ENCODE data around the gene CSMD2.

Gene CSMD2

DNA sequence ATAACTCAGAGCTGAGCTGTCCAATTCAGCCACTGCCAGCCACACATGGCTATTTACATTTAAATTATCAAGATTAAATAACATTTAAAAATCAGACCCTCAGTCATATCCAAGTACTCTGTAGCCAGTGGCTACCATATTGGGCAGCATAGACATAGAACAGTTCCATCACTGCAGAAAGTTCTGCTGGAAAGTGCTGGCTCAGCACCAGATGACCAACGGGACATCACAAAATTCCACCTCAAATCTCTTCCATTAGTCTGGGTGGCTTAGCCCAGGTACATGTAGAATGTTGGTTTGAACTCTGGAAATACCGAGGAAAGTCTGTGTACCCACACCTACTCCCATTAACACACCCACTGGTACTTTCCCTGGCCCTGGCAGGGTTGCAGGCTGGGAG lies 563.3 kb downstream of the CSMD2 start:
- no peak for DNase-seq (ENCODE audit: low read depth)

DNA sequence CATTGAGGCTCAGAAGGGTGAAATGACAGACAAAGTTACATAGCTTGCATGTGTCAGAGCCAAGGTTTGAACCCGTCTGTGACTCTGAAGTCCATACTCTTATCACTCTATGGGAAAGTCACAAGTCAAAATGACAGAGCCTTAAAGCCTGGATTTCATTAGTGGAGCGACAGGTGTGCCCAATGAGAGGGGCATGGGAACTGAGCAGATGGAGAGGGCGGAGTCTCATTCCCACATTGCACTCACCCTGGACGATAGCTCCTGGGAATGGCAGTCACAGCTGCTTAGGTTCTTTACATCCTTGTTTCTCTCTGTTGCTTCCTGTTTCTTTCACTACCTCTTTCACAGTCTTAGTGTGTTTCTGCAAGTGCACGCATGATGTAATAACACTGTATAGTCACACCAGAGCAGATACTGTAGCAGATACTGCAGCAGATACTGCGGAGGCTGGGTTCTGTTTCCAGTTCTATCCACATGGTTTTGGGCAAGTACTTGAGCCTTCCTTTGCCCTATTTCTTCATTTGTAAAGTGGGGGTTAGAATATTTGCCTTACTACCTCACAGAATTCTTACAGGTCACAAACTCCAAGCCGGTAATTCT lies 565.4 kb downstream of the CSMD2 start:
- DNase-seq (ENCODE audit: low read depth) = no peak

DNA sequence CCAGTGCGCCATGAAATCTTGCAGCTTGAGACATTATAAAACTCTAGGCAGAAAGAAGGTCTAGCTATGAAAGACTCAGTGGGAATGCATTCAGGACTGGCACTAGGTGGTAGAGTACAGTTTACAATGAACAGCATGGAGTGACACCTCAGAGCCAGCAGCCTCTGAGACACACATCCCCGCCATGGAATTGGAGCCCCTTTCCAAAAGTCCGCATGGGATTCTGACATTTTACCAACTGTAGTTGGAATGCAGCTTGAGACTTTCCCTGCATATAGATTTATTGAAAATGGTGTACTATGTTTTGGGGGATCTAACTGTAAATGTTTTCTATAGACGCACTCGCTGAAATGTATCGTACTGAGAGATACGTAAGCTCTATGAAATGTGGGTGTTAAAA lies 576.3 kb downstream of the CSMD2 start:
- DNase-seq (ENCODE audit: low read depth) = no peak

DNA sequence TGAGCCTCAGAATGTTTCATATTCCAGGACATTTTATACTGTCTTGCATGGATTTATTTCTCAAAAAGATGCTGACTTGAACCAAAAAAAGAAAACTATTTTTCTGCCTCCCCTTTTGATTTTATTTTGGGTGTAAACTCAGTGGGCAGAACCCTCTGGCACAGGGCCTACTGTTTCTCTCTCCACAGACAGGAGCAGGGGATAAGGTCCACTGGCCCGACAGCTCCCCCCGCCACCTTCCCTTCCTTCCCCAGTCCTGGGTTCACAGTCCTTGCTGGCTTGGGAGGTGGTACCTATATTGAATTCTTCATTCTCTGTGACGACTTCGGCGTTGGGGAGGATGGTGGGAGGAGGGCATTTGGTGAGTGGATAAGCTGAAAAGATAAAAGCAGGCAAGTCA lies 578.2 kb downstream of the CSMD2 start:
- no peak for DNase-seq (ENCODE audit: low read depth)

DNA sequence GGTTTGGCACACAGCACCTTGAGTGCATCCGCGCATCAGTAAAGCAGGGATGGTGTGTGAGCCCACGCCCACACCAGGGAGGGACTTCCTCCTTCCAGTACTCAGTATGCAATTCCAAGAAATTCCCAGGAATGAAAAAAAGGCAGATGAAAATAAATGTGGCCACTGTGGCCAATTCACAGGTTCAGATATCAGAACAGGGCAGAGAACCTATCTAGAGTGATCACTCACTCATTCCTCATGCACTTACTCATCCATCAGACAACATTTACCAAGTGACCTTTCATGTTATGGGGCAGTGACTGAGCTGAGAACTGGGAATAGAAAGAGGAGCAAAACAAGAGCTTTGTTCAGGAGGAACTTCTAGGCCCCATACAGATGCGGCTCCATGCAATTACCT lies 578.9 kb downstream of the CSMD2 start:
- no peak for DNase-seq (ENCODE audit: low read depth)

DNA sequence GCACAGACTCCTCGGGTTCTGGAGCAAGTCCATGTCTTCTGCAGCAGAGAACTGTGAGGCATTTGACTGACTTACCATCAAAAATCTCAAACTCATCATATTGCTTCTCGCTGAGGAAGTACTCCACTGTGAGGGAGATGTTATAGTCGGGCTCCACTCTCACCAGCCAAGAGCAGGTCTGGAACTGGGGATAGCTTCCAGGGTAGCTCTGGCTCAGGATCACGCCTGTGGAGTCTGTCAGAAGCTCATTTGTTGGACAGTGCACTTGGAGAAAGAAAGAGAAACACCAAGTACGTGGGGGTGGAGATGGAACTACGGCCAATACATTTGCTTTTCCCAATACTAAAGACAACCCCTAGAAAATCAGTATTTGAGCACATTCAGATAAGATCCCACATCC lies 581.5 kb downstream of the CSMD2 start:
- DNase-seq (ENCODE audit: low read depth) = no peak

DNA sequence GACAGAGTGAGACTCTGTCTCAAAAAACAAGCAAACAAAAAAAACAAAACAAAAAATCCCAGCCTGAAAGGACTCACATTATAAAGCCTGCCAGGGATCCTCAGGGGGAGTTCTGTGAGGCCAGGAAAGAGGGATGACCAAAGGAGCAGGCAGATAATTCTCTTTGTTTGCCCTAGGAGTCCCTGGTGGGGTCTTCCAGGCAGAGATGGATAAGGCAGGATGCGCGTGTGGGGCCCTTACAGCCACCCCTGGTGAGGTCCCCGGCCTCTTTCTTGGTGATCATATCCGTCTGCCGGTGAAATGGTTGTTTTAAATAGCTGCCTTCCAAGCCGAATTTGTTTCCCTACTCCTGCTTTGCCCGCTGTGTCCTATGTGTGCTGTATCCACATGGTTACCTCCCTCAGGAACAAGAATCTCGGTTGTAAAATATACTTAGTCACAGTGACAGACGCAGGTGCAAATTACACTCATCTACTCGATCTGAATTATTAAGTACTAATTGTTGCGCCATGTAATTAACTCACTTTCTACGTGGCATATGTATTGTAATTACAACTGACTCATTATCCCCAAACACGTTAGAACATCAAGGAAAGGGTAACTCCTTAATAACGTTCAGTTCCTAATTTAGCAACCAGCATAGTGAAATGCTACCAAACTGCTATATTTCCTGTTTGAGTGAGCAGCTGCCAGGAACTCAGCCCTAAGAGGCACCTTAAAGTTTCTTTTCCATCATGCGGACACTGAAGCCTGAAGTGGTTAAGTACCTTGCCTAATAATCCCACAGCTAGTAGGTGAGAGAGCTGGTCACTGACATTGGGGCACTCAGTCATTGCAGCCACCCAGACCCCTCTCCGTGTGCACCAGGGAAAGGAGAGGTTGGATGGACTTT lies 586.2 kb downstream of the CSMD2 start:
- no peak for DNase-seq (ENCODE audit: low read depth)

DNA sequence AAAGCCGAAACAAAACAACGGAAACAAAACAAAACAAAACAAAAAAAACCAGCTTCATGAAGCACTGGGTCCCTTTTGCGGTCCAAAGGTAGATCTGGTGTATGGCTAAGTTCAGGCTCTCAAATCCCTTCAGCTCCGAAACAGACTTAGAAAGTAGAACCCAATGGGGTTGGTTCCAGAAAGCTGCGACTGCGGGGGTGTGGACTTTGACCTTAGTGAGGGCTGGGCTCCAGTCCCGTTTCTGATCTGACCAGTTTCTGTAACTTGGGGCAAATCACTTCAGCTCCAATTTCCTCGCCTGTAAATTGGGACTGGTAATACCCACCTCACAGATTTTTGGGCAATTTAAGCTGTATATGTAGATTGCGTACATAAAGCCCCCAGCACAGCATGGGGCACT lies 587.4 kb downstream of the CSMD2 start:
- no peak for DNase-seq (ENCODE audit: low read depth)

DNA sequence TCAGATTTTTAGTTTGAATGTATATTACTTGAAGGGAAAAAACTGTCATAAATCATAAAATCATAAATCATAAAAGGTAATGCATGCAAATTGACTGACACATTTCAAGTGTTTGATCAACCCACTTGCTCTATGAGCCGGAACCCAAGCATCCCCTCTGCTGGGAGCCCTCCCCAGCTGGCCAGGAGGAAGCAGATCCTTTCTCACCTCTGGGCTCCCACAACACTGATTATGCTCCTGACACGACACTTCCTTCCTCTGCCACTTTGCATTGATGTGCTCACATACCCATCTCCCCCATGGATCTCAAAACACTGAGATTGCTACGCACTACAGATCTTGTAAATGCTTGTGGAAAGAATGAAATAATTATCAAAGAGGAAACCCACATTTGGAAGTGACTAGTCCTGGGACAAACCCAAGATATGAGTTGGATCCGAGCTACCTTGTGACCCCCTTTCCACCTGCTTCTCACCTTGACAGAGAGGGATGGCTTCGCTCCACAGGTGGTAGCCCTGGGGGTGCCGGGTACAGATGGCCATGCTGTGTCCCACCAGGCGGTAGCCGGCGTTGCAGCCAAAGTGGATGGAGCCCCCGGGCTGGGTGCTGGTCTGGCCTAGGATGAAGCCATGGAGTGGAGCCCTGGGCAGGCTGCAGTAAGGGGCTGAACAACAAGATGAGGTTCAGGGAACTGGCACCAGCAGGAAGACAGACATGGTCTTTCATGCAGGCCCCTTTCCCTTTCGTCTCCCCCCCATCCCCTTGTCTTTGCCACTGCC lies 588.0 kb downstream of the CSMD2 start:
- no peak for DNase-seq (ENCODE audit: low read depth)

DNA sequence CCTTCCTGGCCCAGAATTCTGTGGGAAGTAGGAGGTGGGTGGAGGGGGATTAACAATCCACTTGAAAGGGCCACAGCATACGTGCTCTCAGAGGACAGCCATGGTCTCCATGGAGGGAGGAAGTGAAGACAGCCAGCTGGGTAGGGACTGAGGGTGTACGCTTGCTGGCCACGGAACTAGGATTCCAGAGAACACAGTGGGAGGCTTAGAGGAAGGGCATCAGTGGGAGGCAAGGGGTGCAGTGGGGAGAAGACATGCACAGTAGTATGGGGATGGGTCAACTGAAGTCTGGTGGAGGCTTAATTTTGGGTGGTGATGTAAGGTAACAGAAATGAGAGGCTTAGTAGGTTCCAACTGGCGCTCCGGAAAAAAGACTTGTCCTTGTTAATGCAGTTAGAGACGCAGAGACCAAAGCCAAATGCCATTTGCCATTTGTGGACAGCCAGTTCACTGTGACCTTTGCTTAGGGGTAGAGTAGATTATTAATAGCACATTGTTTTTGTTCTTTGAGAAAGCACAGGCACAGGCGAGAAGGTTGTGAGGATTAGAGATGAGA lies 589.6 kb downstream of the CSMD2 start:
- no peak for DNase-seq (ENCODE audit: low read depth)

DNA sequence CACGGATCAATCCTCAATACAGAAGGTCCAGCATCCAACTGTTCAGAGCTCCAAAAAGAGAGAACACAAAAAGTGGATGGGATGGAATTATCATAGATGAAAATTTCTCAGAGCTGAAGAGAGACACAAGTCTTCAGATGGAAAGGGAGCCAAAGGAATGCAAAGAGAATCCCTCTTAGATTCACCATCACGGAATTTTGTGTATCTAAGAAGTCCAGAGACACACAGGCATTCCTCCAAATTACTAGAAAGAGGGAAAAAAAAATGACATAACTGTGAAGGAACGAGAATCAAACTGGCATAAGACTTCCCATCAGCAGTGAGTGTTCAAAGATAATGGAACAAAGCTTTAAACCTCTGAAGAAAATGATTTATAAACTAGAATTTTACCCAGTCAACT lies 591.4 kb downstream of the CSMD2 start:
- DNase-seq (ENCODE audit: low read depth) = no peak

DNA sequence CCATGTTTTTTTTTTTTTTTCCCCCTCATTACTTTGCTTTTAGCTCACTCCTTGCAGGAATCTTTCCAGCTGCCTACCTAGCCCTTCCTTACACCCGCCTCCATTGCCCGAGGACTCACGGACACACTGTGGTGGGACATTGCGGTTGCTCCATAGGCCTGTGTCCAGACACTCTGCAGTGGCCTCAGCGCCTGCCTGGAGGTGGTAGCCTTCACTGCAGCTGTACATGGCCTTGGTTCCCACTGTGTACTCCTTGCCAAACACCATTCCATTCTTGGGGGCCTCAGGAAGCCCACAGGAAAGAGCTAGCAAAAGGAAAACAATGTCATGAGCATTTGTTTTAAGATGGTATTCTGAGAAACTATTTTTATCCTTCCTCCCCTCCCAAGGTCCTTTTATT lies 592.6 kb downstream of the CSMD2 start:
- DNase-seq (ENCODE audit: low read depth) = no peak

DNA sequence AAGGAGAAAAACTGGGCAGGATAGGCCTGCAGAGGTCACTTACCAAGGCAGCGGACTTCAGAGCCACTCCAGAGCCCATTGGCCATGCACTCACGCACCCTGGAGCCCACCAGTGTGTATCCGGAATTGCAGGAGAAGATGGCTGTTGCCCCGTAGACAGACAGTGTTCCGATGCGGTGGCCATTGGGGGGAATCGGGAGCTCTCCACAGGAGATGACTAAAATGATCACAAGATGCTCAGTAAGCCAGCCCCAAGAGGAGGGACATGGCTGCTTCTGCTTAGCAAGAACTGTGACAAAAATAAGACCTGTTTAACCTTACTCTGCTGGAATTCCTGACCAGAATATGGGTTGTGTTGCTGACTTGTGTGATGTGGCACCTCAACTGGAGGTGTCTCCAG lies 595.7 kb downstream of the CSMD2 start:
- no peak for DNase-seq (ENCODE audit: low read depth)

DNA sequence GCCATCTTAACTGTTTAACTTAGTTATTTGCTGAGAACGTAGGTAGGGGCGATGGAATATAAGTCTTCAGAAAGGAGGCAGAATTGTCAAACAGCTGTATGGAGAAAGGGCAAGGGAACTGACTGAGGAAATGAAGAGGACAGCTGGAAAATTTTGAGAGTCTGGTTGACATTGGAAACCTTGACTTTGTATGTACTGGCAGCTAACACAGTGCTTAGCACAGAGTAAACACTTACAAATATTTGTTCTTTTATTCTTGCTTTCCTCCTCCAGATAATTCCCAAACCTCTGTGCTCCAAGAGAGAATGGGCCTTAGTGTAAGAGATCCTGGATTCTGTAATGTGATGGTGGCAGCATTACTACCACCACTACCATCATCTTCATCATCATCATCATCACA lies 601.3 kb downstream of the CSMD2 start:
- DNase-seq (ENCODE audit: low read depth) = no peak

DNA sequence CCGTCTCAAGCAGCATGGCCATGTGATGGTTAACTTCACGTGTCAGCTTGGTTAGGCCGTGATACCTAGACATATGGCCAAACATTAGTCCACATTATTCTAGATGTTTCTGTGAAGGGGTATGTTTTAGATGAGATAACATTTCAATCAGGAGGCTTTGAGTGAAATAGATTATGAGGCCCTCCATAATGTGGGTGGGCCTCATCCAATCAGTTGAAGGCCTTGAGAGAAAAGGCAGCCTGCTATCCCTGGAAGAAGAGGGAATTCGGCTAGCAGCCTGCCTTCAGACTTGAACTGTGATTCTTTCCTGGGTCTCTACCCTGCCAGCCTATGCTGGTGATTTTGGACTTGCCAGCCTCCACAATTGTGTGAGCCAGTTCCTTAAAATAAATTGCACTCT lies 602.5 kb downstream of the CSMD2 start:
- DNase-seq (ENCODE audit: low read depth) = no peak

DNA sequence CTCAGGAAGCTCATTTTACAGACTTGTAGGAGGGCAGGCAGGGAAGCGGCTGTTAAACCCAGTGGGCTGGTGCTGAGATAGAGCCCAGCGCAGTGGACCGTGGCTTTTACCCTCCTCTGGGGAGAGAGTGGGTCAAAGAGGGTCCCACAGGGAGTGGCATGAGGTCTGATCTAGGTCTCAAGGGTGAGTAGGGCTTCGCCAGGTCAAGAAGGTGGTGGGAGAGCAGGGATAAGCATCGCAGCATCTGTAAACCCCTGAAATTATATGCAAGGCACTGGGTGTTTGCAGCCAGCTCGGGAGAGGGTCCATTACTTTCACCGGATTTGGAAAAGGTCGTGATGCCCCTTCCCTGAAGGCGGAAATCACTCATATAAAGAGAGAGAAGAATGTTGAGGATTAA lies 603.5 kb downstream of the CSMD2 start:
- DNase-seq (ENCODE audit: low read depth) = no peak

DNA sequence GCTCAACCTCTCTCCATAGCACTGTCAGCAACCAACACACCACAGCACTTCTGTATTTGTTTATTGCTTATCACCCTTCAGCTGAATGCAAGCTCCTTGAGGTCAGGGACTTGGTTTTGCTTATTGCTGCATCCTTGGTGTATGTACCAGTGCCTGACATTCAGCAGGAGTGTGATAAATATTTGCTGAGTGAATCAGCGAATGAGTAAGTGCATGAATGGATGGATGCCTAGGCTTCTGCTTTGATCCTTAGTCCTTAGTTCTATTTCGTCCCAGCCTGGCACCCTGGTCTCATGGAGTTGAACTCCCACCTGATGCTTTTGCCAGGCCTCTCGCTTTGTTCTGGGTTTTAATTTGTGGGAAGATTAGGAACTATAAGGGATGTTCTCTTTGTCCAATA lies 604.4 kb downstream of the CSMD2 start:
- DNase-seq (ENCODE audit: low read depth) = no peak

DNA sequence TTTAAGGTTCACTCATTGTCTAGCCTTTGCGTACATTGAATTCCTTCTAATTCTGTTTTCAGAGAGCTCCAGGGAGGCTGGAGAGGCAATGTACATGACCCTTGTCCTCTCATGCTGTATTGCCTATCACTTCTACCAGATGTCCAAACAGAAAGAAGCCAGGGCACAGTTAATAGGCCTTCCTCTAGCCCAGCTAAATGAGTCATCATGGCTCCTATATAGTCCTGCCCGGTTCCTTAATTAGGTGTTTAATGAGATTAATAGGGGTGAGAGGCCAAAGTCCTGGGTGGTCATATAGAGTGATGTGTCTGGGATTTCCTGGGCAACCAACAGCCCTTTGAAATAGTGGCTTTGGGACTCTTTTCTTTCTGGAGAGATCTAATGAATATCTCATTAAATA lies 616.3 kb downstream of the CSMD2 start:
- no peak for DNase-seq (ENCODE audit: low read depth)

DNA sequence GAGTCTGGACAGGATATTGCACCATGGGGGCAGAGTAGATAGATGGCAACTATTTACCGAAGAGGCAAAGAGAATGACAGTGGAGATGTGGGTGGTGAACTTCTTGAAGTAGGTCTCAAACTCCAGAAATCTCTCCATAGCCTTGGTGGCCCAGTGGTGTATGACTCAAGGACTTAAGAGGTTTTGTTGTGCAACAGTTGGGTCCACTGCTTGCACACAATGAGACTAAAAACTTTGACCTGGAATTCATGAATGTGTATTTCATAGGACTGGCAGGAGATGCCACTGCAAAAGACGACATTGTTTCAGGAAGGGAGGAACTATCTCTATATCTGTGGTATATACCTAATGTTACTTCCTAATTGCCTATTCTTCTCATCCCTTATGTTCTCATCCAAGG lies 616.7 kb downstream of the CSMD2 start:
- no peak for DNase-seq (ENCODE audit: low read depth)

DNA sequence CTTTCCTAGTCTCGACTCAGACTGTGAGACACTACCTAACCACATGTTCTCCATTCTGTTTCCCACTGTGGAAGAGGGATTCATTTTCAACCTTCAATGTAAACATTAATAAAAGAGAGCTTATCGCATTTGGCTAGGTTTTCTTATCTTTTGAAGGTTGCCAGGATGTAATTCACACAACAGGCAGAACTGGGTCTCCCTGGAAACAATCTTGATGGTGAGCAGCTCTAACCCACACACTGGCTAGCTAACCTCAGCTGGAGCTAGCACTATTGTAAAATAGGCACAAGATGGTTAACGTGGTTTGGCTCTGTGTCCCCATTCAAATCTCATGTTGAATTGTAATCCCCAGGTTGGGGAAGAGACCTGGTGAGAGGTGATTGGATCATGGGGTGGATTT lies 617.5 kb downstream of the CSMD2 start:
- DNase-seq (ENCODE audit: low read depth) = no peak

DNA sequence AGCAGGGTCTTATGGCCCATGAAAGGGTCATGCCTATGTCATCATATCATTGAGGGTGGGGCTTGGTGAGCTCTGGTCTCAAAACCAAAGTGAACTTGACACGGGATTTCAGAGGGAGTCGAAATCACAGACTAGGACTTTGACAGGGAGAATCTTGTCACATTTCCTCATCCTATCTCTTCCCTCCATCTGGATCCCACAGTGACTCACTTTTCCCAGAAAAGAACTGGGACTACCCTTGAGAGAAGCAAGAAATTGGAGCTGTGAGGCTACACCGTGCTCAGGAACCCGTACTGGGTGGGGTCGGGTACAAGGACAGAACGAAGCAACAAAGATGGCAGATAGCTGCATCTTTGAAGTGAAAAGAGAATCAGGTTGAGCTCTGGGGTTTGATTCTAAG lies 623.1 kb downstream of the CSMD2 start:
- no peak for DNase-seq (ENCODE audit: low read depth)

DNA sequence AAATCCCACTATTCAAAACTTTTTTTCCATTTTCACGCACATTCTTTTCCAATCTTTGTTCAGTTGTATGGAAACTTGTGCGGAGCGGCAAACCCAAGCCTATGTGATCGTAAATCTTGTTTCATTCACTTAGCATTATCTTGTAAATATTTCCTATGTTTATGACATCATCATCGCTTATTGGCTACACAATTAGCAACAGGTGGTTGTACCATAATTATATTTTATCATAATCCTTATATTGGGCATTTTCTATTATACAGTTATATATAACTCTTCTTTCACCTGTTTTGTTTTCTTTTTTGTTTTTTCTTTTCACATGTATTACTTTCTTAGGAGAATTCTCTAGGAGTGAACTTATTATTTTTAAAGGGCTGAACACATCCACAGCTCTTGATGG lies 627.1 kb downstream of the CSMD2 start:
- no peak for DNase-seq (ENCODE audit: low read depth)

DNA sequence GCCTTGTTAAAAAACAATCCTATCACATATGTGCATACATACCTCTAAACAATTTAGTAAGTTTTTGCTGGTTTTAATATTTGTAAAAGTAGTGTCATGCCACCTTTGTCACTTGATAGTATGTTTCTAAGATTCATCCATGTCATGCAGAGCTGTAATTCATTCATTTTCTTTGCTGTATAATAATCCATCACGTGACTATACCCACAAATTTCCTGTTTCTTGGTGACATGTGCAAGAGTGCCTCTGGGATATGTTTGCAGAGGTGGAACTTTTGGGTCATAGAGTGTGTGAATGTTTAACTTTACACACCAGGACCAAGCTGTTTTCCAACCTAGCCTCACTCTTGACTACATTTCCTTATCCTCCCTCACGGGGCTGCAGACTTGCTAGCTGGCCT lies 629.7 kb downstream of the CSMD2 start:
- DNase-seq (ENCODE audit: low read depth) = no peak
